HL-60/S4 treated with retinoic acid at 250 ng/mL for 4 days and 3 days (cell line): ENCODE data around the gene ANKRD11.

Experiments
- in situ Hi-C: fragments of 300-500 bp; cut with MboI; formaldehyde crosslinking; loops from 2 replicates; pipeline ENCODE4 v1.7.0; 2022; ENCODE audit warnings: low sequenced_read_pairs

ANKRD11 gene

GRCh38 chr16:89507214-89507833, 17.0 kb upstream of the ANKRD11 start:
- in situ Hi-C loops = no loop called here

- in situ Hi-C loops = no loop called here
These were observed 16.4 kb upstream of the ANKRD11 start for GRCh38 chr16:89506791-89507191.

GRCh38 chr16:89506113-89506504, 15.7 kb upstream of the ANKRD11 start:
- in situ Hi-C loops = no loop called here

GRCh38 chr16:89505204-89506112, 15.1 kb upstream of the ANKRD11 start:
- in situ Hi-C loops = no loop called here

GRCh38 chr16:89504091-89504490, 13.7 kb upstream of the ANKRD11 start:
- in situ Hi-C loops = no loop called here

- in situ Hi-C loops = no loop called here
These were observed 11.9 kb upstream of the ANKRD11 start for GRCh38 chr16:89502081-89502843.

GRCh38 chr16:89499767-89500166, 9.4 kb upstream of the ANKRD11 start:
- in situ Hi-C loops = no loop called here

GRCh38 chr16:89498839-89499238, 8.5 kb upstream of the ANKRD11 start:
- in situ Hi-C loops = no loop called here

- in situ Hi-C loops = no loop called here
These were observed 4.8 kb upstream of the ANKRD11 start for GRCh38 chr16:89495121-89495520.

GRCh38 chr16:89493776-89494175, 3.4 kb upstream of the ANKRD11 start:
- in situ Hi-C loops = no loop called here

GRCh38 chr16:89491974-89492687, 1.8 kb upstream of the ANKRD11 start:
- in situ Hi-C loops = no loop called here

- in situ Hi-C loops = no loop called here
These were observed 993 bp upstream of the ANKRD11 start for GRCh38 chr16:89491238-89491869.

GRCh38 chr16:89489898-89490438, 393 bp downstream of the ANKRD11 start:
- in situ Hi-C loops = no loop called here

- in situ Hi-C loops = no loop called here
These were observed 1.1 kb downstream of the ANKRD11 start for GRCh38 chr16:89489040-89489897.

GRCh38 chr16:89485701-89486246, 4.6 kb downstream of the ANKRD11 start:
- in situ Hi-C loops = no loop called here

- in situ Hi-C loops = no loop called here
These were observed 5.3 kb downstream of the ANKRD11 start for GRCh38 chr16:89484923-89485679.

- in situ Hi-C loops = no loop called here
These were observed 6.3 kb downstream of the ANKRD11 start for GRCh38 chr16:89484041-89484501.

GRCh38 chr16:89482817-89483205, 7.5 kb downstream of the ANKRD11 start:
- in situ Hi-C loops = no loop called here
